AG20443 (cell line): ENCODE measurements around the gene DCST2.

Source experiments
- DNase-seq: peaks from one replicate; pipeline ENCODE4 v3.0.0; 2012; ENCODE audit warnings: low spot score, mixed read lengths

DCST2 gene

DNA sequence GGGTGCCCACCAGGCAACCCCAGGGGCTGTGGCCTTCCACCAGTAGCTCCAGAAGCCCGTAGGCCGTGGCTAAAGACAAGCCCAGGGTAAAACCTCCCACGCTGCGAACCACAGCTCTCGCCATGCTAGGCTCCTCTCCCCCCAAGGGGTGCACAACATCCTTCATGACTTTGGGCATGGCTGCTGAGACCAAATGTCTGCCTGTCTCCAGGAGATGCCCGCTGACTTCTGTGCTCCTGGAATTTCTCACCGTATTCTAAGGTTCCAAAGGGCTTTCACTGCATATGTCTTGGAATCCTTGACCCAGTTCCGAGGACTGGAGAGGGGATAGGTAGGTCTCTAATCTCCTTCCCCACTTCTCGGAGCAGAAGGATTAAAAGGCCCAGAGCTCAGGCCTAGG is at the start of gene DCST2, which contains the start of gene DCST1:
TSS of gene DCST2 (minus strand) at position 258 of the 400 bp plus-strand sequence. CDS start at position 178, 80 bp downstream.
TSS of gene DCST1 (plus strand) at position 301 of the 400 bp plus-strand sequence. CDS start 213 bp downstream, outside the sequence.
- DNase-seq: no peak

DNA sequence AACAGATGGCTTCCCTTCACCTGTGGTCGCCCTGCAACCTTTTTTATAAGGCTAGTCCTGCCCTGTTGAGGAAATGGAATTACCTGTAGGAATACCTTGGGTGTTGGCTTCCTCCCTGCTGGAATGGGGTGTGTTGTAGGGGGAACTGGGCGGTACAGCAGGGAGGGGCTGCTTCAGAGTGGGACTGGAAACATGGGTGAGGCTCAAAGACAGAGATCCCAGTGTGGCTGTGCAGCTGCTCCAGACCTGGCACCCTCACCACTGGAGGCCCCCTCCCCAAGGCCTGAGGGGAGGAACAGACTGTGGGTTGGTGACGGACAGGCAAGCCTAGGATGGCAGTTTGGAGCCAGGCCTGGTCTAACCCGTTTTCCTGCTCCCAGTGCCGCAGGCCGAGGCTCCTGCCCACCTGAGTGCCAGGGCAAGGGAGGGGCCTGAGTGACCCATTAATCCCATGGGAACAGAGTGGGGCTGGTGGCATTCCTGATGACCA is 49.5 kb upstream of the DCST2 start:
- DNase-seq: no peak

DNA sequence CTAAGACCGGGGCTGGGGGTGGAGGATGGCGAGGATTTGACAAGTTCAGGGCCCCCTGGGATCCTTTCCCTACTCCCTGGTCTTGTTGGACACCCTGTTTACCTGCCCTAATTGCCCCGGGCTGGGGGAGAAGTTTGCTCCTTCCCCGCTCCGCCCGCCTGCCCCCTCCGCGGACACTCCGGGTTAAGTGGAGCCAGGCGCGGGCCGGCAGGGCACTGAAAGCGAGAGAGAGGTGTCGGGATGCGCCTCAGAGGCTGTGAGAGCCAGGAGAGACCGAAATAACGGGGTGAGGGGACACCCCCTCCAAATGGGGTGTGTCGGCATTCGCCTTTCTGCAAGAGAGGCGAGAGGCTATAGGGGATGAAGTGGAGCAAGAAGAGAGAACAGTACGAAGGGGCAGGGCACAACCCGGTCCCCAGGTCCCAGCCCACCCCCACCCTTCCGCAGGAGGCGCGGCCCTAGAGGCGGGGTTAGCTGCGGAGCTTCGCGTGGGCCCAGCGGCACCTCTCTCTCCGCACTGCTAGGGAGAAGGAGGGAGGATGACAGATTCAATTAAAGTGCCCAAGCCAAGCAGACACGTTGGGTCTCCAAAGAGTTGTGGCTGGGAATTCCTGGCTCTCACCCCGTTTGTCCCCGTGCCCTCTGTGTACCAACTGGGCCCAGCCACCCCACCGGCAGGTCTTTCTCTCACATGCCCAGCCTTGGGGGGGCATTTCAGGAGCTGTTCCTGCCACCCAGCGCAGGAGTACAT is 48.9 kb upstream of the DCST2 start:
- DNase-seq: no peak

DNA sequence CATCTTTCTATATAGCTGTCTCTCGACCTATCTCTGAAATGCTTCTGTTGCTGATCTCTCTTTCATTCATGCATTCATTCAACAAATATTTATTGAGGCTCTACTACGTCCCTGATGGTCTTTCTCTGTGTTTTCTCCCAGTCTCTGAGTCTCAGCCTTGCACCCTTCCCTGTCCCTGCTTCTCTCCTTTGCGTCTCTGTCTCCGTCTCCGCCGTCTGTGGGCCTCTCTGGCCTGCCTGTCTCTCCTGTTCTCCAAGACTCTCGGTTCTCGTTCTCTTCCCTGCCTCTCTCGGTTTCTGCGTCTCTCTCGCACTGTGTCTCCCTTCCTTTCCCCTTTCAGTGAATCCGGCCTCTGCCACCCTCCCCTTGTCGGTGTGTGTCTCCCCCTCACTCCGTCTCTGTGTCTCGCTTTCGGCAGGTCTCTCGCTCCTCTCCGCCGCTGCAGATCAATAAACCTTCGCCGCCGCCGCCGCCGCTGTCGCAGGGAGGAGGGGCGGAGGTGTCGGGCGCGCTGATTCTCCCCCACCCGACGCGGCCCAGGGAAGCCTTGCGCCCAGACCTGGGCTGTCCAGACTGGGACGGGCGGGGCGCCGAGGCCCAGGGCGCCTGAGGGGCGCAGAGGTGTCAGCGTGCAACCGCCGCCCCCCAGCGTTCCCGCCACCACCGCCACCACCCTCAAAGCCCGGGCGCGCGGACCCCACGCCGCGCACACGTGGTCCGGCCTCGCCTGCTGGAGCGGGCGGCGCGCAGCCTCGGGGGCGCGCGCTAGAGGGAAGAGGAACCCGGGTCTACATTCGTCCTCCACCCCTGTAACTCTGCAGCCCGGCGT is 48.1 kb upstream of the DCST2 start:
- DNase-seq: no peak

DNA sequence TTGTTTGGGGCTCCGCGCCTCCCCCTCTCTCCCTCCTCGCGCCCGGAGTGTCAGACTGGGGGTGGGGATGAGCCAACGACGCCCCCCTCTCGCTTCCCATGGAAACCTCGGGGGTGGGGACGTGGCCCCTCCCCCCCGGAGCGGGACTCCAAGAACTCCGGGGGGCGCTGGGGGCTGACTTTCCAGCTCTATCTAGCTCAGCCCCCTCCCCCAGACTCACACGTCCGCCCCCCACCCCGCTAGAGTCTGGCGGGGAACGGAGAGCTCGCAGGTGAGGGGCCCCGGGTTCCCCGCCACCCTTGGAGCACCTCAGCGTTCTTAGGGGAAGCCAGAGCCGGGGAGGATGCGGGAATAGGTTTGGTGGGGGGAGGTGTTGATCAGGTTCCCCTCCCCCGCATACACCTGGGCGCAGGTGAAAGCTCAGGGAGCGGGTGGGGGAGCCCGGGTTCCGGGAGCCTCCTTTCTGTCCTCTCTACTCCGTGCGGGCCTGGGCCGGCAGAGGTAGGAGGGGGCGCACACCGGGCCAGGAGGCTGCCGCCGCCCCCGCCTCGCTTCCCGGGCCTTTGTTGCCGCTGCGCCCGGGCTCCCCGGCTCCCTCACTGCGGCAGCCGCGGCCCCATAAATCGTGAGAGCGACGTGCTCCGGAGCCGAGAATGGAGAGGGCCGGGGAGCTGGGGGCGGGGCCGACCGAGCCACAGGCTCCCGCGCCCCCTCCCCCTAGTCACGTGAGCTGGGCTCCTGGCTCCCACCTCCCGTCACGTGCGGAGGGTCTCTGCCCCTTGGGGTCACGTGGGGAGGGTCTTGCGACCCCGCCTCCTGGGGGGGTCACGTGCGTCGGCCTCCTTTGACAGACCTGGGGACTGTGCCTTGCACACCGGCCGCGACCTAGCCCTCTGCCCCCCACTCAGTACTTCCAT is 47.0 kb upstream of the DCST2 start:
- DNase-seq: no peak

DNA sequence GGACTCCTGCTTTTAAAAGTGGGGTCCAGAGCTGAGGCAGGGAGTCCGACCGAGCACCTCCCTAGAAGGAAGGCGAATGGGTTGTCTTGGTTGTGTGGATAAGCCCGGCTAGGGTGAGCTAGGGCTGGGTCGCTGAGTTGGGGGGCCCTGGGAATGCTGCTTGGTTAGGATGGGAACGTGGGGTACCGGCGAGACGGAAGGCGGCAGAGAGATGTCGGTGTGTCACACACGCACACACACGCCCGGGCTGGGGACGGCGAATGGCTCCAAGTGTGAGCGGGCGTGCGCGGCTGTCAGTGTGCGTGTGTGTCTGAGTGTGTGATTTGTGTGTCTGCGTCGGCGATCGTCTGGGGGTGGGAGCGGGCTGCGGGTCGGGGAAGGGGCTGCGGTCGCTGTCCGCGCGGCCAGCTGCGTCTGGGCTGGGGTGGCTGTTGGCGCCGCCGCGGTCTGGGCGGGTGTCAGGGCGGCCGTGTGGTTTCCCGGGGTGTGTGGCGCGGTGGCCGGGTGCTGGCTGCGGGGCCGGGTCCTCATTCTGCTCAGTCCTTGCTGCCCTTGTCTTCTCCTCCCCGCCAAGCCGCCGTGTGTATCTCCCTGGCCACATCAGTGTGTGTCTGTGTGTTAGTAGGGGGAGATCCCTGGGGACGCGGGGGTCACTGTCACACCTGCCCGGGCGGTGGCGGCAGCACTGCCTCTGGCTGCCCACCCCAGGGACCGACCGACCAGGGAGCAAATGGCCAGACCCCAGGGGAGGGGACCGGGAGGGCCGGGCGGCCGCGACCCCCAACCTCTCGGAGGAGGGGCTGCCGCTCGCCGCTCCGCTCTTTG is 46.1 kb upstream of the DCST2 start:
- no peak for DNase-seq

DNA sequence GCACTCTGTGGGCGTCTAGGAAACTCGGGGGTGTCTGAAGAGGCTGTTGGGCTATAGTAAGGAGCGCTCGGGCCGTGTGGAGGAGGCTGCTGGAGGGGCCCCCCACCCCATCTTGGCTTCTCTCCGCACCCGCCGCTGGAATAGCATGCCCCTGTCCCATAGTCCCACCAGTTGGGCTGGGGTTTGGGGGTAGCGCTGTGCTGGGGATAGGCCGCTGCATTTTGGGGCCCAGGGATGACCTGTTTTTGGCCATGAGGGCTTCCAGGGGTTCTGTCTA is 45.6 kb upstream of the DCST2 start:
- no peak for DNase-seq

DNA sequence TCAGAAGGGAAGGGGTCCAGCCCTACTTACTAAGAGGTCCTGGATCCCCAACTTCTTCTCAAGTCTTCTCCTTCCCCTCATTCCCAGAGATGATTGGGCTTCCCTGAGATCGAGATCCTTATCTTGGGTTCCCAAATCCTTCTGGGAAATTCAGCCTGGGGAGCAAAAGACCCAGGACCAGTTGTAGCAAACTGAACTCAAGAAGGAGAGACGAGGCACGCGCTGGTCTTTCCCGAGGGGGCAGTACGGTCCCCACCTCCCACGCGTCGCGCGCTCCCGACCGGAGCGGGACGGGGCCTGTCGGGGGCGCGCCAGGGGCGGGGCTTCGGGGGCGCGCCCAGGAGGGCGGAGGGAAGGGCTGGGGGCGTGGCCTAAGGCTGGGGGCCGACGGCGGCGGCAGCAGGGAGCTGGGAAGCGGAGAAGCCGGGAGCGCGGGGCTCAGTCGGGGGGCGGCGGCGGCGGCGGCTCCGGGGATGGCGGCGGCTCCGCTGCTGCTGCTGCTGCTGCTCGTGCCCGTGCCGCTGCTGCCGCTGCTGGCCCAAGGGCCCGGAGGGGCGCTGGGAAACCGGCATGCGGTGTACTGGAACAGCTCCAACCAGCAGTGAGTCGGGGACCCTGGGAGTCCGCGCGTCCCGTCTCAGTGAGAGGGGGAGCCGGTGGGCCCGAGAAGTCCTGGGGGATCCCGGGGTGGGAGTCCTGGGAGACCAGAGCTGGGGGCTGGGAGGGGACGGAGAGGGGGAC is 45.1 kb upstream of the DCST2 start, which contains the start of gene EFNA3:
TSS of gene EFNA3 (plus strand) at position 369 of the 741 bp plus-strand sequence. CDS start at position 474, 105 bp downstream.
- DNase-seq: peak; percentile 94

DNA sequence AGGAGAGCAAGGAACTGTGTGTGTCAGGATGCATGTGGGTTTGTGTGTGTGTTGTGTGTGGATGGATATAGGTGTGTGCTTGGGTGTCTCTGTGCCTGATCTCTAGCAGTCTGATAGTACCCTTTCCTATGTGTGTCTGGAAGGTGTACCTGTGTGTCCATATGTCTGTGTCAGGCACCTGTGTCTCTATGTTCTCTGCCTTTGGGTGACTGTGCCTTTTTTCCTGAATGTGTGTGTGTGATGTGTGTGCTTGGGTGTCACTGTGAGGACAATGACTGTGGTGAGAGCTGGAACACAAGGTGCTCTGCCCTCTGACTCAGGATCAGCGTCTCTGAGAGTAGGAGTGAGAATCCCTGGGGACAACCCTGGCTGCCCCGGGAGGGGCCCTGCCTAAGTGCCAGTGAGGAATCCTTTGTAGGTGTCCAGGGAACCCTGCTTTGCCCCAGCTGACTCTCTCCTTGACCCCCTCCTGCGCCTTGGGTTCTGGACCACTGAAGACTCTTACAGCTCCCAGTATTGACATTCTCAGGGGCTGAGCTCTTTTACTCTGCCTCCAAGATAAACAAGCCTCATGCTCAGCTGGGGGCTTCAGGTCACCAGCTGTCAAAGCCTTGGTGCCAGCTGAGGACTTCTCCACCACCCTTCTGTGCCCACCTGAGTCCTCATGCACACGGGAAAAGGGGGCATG is 44.3 kb upstream of the DCST2 start:
- no peak for DNase-seq

DNA sequence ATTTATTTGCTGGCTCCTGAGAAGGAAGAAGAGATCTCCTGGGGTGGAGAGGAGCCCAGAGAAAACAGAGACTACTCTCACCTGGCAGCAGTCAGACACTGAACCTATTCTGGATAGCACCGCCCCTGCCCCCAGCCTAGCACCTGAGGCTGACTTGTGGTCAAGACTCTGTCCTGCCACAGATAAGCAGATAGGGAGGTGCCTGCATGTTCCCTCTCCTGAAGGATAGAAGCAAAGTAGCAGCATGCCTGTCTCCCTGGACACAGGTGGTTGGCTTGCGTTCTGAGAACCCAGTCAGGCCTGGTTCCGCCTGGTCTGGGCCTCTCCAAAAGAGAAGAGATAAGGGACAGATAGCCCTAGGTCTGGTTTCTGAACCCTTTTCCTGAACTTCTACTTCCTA is 43.8 kb upstream of the DCST2 start:
- no peak for DNase-seq

GRCh38 chr1:155076371-155076770 is 42.8 kb upstream of the DCST2 start:
- DNase-seq: no peak

DNA sequence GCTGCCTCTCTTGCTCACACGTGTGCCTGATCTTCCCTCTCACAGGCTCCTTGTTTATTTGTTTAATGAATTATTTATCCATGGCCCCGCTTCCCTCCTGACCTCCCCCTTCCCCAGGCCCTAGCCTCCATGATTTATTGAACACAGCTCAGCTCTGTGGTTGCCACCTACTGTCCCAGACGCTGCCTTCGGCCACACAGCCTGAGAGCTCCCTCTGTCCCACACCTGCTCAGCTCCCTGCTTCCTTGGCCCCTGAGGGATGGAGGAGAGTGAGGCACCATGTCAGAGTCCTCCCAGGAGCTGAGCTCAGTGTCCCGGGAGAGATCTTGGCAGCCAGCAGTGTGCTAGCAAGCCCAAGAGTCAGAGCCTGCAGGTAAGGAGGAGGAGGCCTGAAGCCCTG is 42.0 kb upstream of the DCST2 start:
- DNase-seq: no peak

- DNase-seq: no peak
Measured at GRCh38 chr1:155073377-155074242, 40.0 kb upstream of the DCST2 start.

- DNase-seq: no peak
Measured at GRCh38 chr1:155072531-155073289, 39.1 kb upstream of the DCST2 start.

DNA sequence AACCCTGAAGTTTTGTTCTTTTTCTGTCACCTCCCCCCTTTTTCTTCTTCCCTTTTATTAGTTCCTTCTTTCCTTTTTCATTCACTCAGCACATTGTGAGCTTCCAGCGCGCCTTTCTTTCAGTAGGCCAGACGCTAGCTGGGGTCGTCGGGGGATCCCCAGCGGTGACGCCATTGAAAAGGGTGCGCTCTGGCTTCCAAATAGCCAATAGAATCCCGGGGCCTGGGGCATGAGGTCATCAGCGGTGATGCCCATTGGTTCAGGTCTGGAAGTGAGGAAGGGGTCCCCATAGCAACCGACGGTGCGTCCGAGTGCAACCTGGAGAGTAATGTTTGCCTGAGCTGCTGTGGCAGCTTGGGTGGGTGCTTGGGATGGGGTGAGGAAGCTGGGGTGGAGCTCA is 38.1 kb upstream of the DCST2 start:
- no peak for DNase-seq

GRCh38 chr1:155070721-155071569 is 37.4 kb upstream of the DCST2 start:
- DNase-seq: peak; percentile 90

DNA sequence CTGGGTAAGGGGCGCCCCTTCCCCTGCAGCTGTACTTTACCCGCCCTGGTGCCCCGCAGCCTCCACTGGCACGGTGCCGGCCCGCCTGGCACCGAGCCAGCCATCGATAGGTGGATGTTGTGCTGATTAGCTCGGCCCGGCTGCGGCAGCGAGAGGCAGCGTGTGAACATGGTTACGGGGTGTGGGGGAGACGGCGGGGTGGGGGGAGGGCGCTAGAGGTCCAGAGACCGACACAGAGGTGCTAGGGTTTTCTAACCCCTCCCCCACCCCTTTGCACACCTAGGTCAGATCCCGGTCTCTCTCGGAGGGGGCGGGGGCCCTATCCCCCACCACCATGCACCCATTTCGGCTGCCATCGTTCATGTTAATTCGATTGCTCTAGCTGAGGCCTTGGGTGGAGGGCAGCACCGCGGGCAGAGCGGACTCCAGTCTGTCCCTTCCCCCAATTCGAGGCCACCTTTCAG is 36.6 kb upstream of the DCST2 start:
- DNase-seq: no peak
